Prostate gland (tissue), 2 donors: Measurements from ENCODE around the gene SUSD1. TPM values are rescaled to one million over a fixed set of nuclear protein-coding genes. Genes with fewer than 3 reads are reported as not detected.
"Not testable (repeated sequence)": the region's sequence is repeated elsewhere in the genome, so short reads cannot be mapped to it uniquely, and the experiment has no call there.

Source experiments
- DNase-seq: peaks from one replicate; pipeline ENCODE4 v3.0.0-alpha.2; 2019; ENCODE audit warnings: low spot score
- H3K27ac ChIP-seq, 2 donors: fragments of 200-600 bp; sonication (generic); 2 replicates each; pipeline ENCODE4 v1.5.1; 2017 to 2019
- H3K27me3 ChIP-seq: fragments of 200-600 bp; sonication (generic); replicated peaks from 2 replicates; pipeline ENCODE4 v1.5.1; 2019; ENCODE audit not compliant: insufficient read depth
- H3K36me3 ChIP-seq, 2 donors: fragments of 200-600 bp; sonication (generic); 1 replicate in 1 of 2; 2 replicates in 1 of 2; pipeline versions ENCODE4 v1.5.1 to v1.8.1; 2017 to 2019
- H3K4me1 ChIP-seq: fragments of 200-600 bp; sonication (generic); replicated peaks from 2 replicates; pipeline ENCODE4 v1.5.1; 2019
- H3K4me3 ChIP-seq, 2 donors: fragments of 200-600 bp; sonication (generic); 2 replicates each; pipeline ENCODE4 v1.5.1; 2017 to 2019
- H3K9me3 ChIP-seq: fragments of 200-600 bp; sonication (generic); 2 replicates; pipeline ENCODE4 v1.5.1; 2017
- CTCF ChIP-seq, 4 experiments: fragments of 200-600 bp in 2 of 4; fragments of 450-650 bp in 2 of 4; sonication (generic) in 2 of 4; IDR thresholded peaks; 1 replicate in 3 of 4; 2 replicates in 1 of 4; pipeline ENCODE4 v1.5.1; 2016 to 2019; ENCODE audit warnings: antibody characterized with exemption in 4 of 4, mild to moderate bottlenecking in 2 of 4, moderate library complexity in 2 of 4
- POLR2A ChIP-seq: fragments of 450-650 bp; IDR thresholded peaks from one replicate; pipeline ENCODE4 v1.6.1; 2016; ENCODE audit warnings: antibody characterized with exemption, mild to moderate bottlenecking
- POLR2AphosphoS5 ChIP-seq: sonication (generic); formaldehyde crosslinking; IDR thresholded peaks from one replicate; pipeline ENCODE4 v1.6.1; 2017; ENCODE audit warnings: antibody characterized with exemption
- WGBS: methylation state at CpG from one replicate; pipeline ENCODE4 v1.1.5; 2018; 5-methylcytosine and 5-hydroxymethylcytosine counted together
- intact Hi-C: fragments of 100-400 bp; cut with DNase I; formaldehyde crosslinking; loops from one replicate; pipeline ENCODE4 v1.14.2; 2022
- total RNA-seq, 2 donors: library from RNA; depleted of rRNA; stranded (reverse); fragments of >200 nt; gene quantifications; one replicate each; pipeline ENCODE4 v1.1.0, GENCODE V29; 2016

The SUSD1 gene
- total RNA-seq, 2 donors from 2014 or later = 10.6 to 34.8 TPM

GRCh38 chr9:112076814-112077213 is 98.3 kb downstream of the SUSD1 start:
- H3K4me1 ChIP-seq = no peaks in the 10 kb centered on the region
- H3K36me3 ChIP-seq = no peaks in the 10 kb centered on the region
- no peak overlapping the region for H3K4me3 ChIP-seq
- H3K27ac ChIP-seq = no peak overlapping the region
- 54% methylated on average over 7 of the region's 7 CpGs for WGBS
- DNase-seq = no peak
- H3K9me3 ChIP-seq = no peaks in the 10 kb centered on the region
- intact Hi-C loops = loop anchor here (10.0 kb wide), 1 partner anchor 482 kb away; the partner anchor contains the start of gene PTGR1
- H3K27me3 ChIP-seq = no peaks in the 10 kb centered on the region
- TF ChIP-seq CTCF (IDR thresholded peaks at IDR 0.05) (no peak), POLR2AphosphoS5 (no peak), POLR2A (no peak)

DNA sequence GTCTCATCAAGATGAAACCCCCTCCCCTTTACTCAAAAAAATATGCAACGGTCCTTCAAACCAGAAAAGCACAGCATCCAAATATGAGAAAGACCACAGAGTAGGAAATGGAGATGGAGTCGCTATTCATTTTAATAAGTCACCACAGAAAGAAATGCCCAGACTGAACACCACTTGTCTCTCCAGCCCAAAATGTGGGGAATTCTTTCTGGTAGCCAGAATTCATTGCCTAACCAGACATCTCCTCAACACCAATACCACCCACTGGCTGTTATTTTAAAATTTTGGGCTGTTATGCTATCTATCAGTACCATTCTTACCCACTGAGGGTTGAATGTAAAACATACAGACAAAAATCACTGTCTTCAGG is 100.1 kb downstream of the SUSD1 start:
- 22% methylated on average over 2 of the region's 2 CpGs for WGBS
- Histone ChIP-seq H3K4me1 (no peaks in the 10 kb centered on the region), H3K4me3 (no peak overlapping the region), H3K27ac (no peak overlapping the region), H3K36me3 (no peaks in the 10 kb centered on the region), H3K9me3 (no peaks in the 10 kb centered on the region), H3K27me3 (no peaks in the 10 kb centered on the region)
- DNase-seq = no peak
- intact Hi-C loops = loop anchor here (2.0 to 10.0 kb wide), 2 partner anchors 314 to 480 kb away; partner anchors contain the start of gene PTGR1
- no peak for TF ChIP-seq POLR2AphosphoS5
- TF ChIP-seq CTCF (IDR thresholded peaks at IDR 0.05) = no peak
- TF ChIP-seq POLR2A = no peak

- DNase-seq = peak; percentile 64
- WGBS = 45% methylated on average over 11 of the region's 11 CpGs
- H3K27ac ChIP-seq = peak overlapping the region in 1 of 2 donors; percentile 6
- intact Hi-C loops = loop anchor here (2.0 to 10.0 kb wide), 3 partner anchors 177 to 480 kb away; partner anchors contain the start of genes PTGR1 and UGCG
- no peak for TF ChIP-seq POLR2A
- peak; percentile 84 to 90 (median 88) for TF ChIP-seq CTCF (IDR thresholded peaks at IDR 0.05)
- peak; percentile 27 for TF ChIP-seq POLR2AphosphoS5
- H3K27me3 ChIP-seq = no peaks in the 10 kb centered on the region
- H3K9me3 ChIP-seq = no peaks in the 10 kb centered on the region
- H3K36me3 ChIP-seq = no peaks in the 10 kb centered on the region
- H3K4me3 ChIP-seq = no peak overlapping the region
- no peaks in the 10 kb centered on the region for H3K4me1 ChIP-seq
Observed at GRCh38 chr9:112074250-112075008, 100.7 kb downstream of the SUSD1 start.

- not testable (repeated sequence) for H3K27ac ChIP-seq, H3K36me3 ChIP-seq, H3K4me1 ChIP-seq
Observed at GRCh38 chr9:112073639-112074173, 101.4 kb downstream of the SUSD1 start.

DNA sequence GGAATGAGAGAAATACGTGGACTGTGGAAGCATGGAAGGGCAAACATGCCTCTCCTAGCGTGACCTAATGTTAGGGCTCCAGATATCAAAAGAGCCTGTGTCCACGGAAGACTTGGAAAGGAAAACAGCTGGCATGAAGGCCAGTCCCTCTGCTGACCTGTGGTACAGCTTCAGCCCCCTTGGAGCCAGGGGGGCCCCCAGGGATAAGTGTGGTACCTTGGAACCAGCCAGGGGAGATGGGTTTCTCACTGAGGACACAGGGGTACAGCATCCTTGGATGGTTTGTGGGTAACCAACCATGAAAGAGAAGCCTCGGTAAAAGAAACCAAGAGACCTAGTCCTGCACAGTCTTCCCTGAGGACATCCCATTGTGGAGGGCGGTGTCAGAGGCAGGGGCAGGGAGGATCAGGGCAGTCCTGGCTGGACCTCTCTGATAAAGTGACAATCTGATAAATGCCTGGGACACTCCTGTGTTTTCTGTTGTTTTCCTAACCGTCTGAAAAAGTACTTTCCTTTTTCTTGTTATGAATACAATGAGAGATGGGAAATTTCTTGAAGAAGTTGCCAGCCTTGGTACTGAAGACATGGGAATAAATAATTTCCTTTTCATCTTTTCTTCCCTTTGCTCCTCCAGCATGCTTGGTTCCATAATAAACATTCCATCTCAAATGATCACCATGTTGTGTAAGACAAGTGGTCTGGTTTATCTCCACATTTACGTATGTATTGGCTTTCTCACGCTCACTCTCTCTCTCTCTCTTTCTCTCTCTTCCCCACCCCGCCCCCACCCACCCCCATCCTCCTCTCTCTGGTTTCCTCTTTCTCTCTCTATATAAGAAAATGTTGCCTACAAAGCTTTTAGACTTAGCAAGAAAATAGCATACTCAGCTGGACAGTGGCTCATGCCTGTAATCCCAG is 102.1 kb downstream of the SUSD1 start:
- Histone ChIP-seq H3K27me3 (no peaks in the 10 kb centered on the region), H3K4me1 (no peaks in the 10 kb centered on the region), H3K4me3 (no peak overlapping the region), H3K36me3 (no peaks in the 10 kb centered on the region), H3K9me3 (no peaks in the 10 kb centered on the region), H3K27ac (no peak overlapping the region)
- TF ChIP-seq POLR2A (no peak), POLR2AphosphoS5 (no peak)
- no peak for DNase-seq
- WGBS = 74% methylated on average over 9 of the region's 9 CpGs
- intact Hi-C loops = loop anchor here (5.0 to 10.0 kb wide), 2 partner anchors 176 to 478 kb away; partner anchors contain the start of genes PTGR1 and UGCG

More at GRCh38 chr9:112073639-112074173, 101.4 kb downstream of the SUSD1 start:
- 94% methylated on average over 10 of the region's 10 CpGs for WGBS
- H3K9me3 ChIP-seq, H3K27me3 ChIP-seq, H3K4me3 ChIP-seq, DNase-seq: not testable (repeated sequence)
- intact Hi-C loops = loop anchor here (2.0 to 10.0 kb wide), 3 partner anchors 176 to 479 kb away; partner anchors contain the start of genes PTGR1 and UGCG
